K562 (cell line): ENCODE measurements around the gene GNB2. TPM values are rescaled to one million over a fixed set of nuclear protein-coding genes. Genes with fewer than 3 reads are reported as not detected.
A peak's percentile ranks its signal among the peaks of the same experiment; 100 is the strongest.

Experiments used
- AFF4 ChIP-seq: sonication (generic); formaldehyde crosslinking; IDR thresholded peaks from 2 replicates; pipeline ENCODE4 v1.8.0; 2023; ENCODE audit warnings: mild to moderate bottlenecking, missing genetic modification reagents
- ATF2 ChIP-seq: sonication (generic); formaldehyde crosslinking; IDR thresholded peaks from 2 replicates; pipeline ENCODE4 v1.8.1; 2022; ENCODE audit warnings: missing genetic modification reagents
- EHMT2 ChIP-seq: fragments of 450-650 bp; IDR thresholded peaks from 2 replicates; pipeline ENCODE4 v1.6.1; 2018; ENCODE audit warnings: antibody characterized with exemption
- FOXA3 ChIP-seq, 2 experiments: fragments of 450-650 bp in 1 of 2; sonication (generic) in 1 of 2; formaldehyde crosslinking; IDR thresholded peaks in 1 of 2; conservative IDR thresholded peaks in 1 of 2; 2 replicates each; pipeline versions ENCODE4 v1.4.0 to v1.8.0; 2020 to 2022; ENCODE audit warnings: mild to moderate bottlenecking in 2 of 2, missing genetic modification reagents in 1 of 2
- FOXP1 ChIP-seq: sonication (generic); formaldehyde crosslinking; IDR thresholded peaks from 2 replicates; pipeline ENCODE4 v1.8.0; 2022; ENCODE audit warnings: mild to moderate bottlenecking, missing genetic modification reagents
- NCOA4 ChIP-seq: fragments of 450-650 bp; IDR thresholded peaks from 2 replicates; pipeline ENCODE4 v1.6.1; 2018; ENCODE audit warnings: mild to moderate bottlenecking; ENCODE audit not compliant: partially characterized antibody
- NFE2L1 ChIP-seq: fragments of 450-650 bp; IDR thresholded peaks from 2 replicates; pipeline ENCODE4 v1.6.1; 2016; ENCODE audit warnings: missing genetic modification characterization, low read depth, mild to moderate bottlenecking, missing compliant biosample characterization, moderate library complexity, borderline replicate concordance
- NR0B1 ChIP-seq: fragments of 450-650 bp; IDR thresholded peaks from one replicate; pipeline ENCODE4 v1.6.1; 2018; ENCODE audit warnings: mild to moderate bottlenecking, moderate library complexity; ENCODE audit not compliant: partially characterized antibody
- NRF1 ChIP-seq, 2 experiments: fragments of 450-650 bp; IDR thresholded peaks in 1 of 2; conservative IDR thresholded peaks in 1 of 2; 2 replicates each; pipeline ENCODE4 v1.6.1; 2014; ENCODE audit warnings: mild to moderate bottlenecking in 2 of 2
- RFX7 ChIP-seq: fragments of 250-450 bp; sonication (Bioruptor Pico); IDR thresholded peaks from 2 replicates; pipeline ENCODE4 v1.5.1; 2021; ENCODE audit warnings: mild to moderate bottlenecking
- RNF2 ChIP-seq: sonication (generic); IDR thresholded peaks from 2 replicates; pipeline ENCODE4 v1.6.1; 2016
- THAP12 ChIP-seq: fragments of 250-450 bp; sonication (Bioruptor Pico); IDR thresholded peaks from 2 replicates; pipeline ENCODE4 v1.9.0; 2021; ENCODE audit warnings: mild to moderate bottlenecking, inconsistent platforms
- ZBTB33 ChIP-seq: sonication (generic); formaldehyde crosslinking; IDR thresholded peaks from 2 replicates; pipeline ENCODE4 v1.8.1; 2023; ENCODE audit warnings: mild to moderate bottlenecking, missing genetic modification reagents
- ZNF212 ChIP-seq: fragments of 450-650 bp; formaldehyde crosslinking; IDR thresholded peaks from 2 replicates; pipeline ENCODE4 v1.4.0; 2020; ENCODE audit warnings: mild to moderate bottlenecking
- ZNF695 ChIP-seq: fragments of 450-650 bp; formaldehyde crosslinking; IDR thresholded peaks from 2 replicates; pipeline ENCODE4 v1.4.0; 2020; ENCODE audit warnings: mild to moderate bottlenecking, moderate library complexity
- polyA plus RNA-seq, 8 experiments: library from polyadenylated mRNA; depleted of rRNA in 4 of 8; stranded (reverse) in 5 of 8; unstranded in 3 of 8; fragments of >200 nt; fragmentation: Nextera tagmentation in 2 of 8; fragmentation: Illumina TruSeq in 1 of 8; extraction: Ambion mirVana in 2 of 8; extraction: Trizol in 1 of 8; gene quantifications; 2 replicates each; pipeline versions ENCODE4 v1.2.1 to v1.2.3, GENCODE V29; 2011 to 2014; ENCODE audit warnings: inconsistent platforms in 1 of 8, missing spikeins in 1 of 8
- total RNA-seq, 7 experiments: library from RNA; depleted of rRNA in 6 of 7; stranded (reverse); fragments of >200 nt in 6 of 7; fragmentation: Illumina TruSeq in 2 of 7; extraction: Trizol in 2 of 7; gene quantifications; 2 replicates each; pipeline versions ENCODE4 v1.2.1 to v1.2.3, GENCODE V29; 2011 to 2021; ENCODE audit warnings: low replicate concordance in 1 of 7

The GNB2 gene
- total and polyA plus RNA-seq, 9 of the 15 experiments (the other 6 are each of a cell fraction or from before 2014, with no cell fraction given) = 0.65 to 320 (median 104) TPM

GRCh38 chr7:100705753-100706671 is 32.5 kb downstream of the GNB2 start, which contains the start of gene POP7 (continued):
- TF ChIP-seq ZBTB33 (CRISPR knock-in tag) = no peak
- TF ChIP-seq RNF2 = 0 out of 2 replicates have a peak, but pooled peaks have one; percentile 5
- no peak for TF ChIP-seq NR0B1
- 0 out of 4 replicates have a peak, but pooled peaks of 1 of the 2 experiments have one; percentile 31 for TF ChIP-seq FOXA3 (CRISPR knock-in tag; conservative IDR thresholded peaks at IDR 0.05 in 1 of 2, IDR thresholded peaks at IDR 0.05 in 1 of 2)
- no peak for TF ChIP-seq AFF4 (CRISPR knock-in tag)
- TF ChIP-seq EHMT2 = no peak
- TF ChIP-seq ZNF695 (CRISPR knock-in tag) = no peak
- TF ChIP-seq RFX7 = no peak; the same call in 1 of the 2 replicates
- TF ChIP-seq THAP12 (CRISPR knock-in tag) = 0 out of 2 replicates have a peak, but pooled peaks have one; percentile 49
- TF ChIP-seq FOXP1 (CRISPR knock-in tag) = peak; percentile 75; the same call in 1 of the 2 replicates
- no peak for TF ChIP-seq ATF2 (CRISPR knock-in tag)
- peak; percentile 49 for TF ChIP-seq NCOA4
- TF ChIP-seq NRF1 (conservative IDR thresholded peaks at IDR 0.05 in 1 of 2, IDR thresholded peaks at IDR 0.05 in 1 of 2) = peak; percentile 98
- TF ChIP-seq NFE2L1 (tag) = no peak
- TF ChIP-seq ZNF212 (CRISPR knock-in tag) = no peak
